ENCODE results near the gene SDC1.
A peak's percentile ranks its signal among the peaks of the same experiment; 100 is the strongest.
"Not testable (repeated sequence)": the region's sequence is repeated elsewhere in the genome, so short reads cannot be mapped to it uniquely, and the experiment has no call there.

SDC1 gene

GRCh38 chr2:20236496-20236895 is 11.6 kb upstream of the SDC1 start:
- no peak overlapping the region for H3K4me3 Mint-ChIP-seq
- H3K27ac Mint-ChIP-seq, result no peak overlapping the region
- DNase-seq, result no peak
- no peaks in the 10 kb centered on the region for H3K9me3 Mint-ChIP-seq
- H3K27me3 Mint-ChIP-seq, result peaks cover 21% of the 10 kb centered on the region
- H3K36me3 Mint-ChIP-seq, result no peaks in the 10 kb centered on the region
- CTCF ChIA-PET, result no interaction called here
- no peaks in the 10 kb centered on the region for H3K4me1 Mint-ChIP-seq

- Mint-ChIP-seq H3K4me1 (no peaks in the 10 kb centered on the region), H3K4me3 (no peak overlapping the region), H3K27ac (no peak overlapping the region), H3K36me3 (no peaks in the 10 kb centered on the region), H3K9me3 (no peaks in the 10 kb centered on the region), H3K27me3 (peaks cover 23% of the 10 kb centered on the region)
- CTCF ChIA-PET, result no interaction called here
- no peak for DNase-seq
Observed at GRCh38 chr2:20235655-20236305, 10.8 kb upstream of the SDC1 start.

- H3K4me1 Mint-ChIP-seq, H3K27ac Mint-ChIP-seq, H3K9me3 Mint-ChIP-seq, CTCF ChIA-PET, DNase-seq, H3K4me3 Mint-ChIP-seq, H3K36me3 Mint-ChIP-seq: not testable (repeated sequence)
- H3K27me3 Mint-ChIP-seq, result peaks cover 27% of the 10 kb centered on the region
Observed at GRCh38 chr2:20234597-20234996, 9.7 kb upstream of the SDC1 start.

GRCh38 chr2:20232837-20233207 is 7.9 kb upstream of the SDC1 start:
- no peak overlapping the region for H3K4me3 Mint-ChIP-seq
- DNase-seq, result no peak
- H3K9me3 Mint-ChIP-seq, result no peaks in the 10 kb centered on the region
- H3K27me3 Mint-ChIP-seq, result peaks cover 41% of the 10 kb centered on the region
- CTCF ChIA-PET, result no interaction called here
- H3K4me1 Mint-ChIP-seq, result no peaks in the 10 kb centered on the region
- H3K36me3 Mint-ChIP-seq, result no peaks in the 10 kb centered on the region
- H3K27ac Mint-ChIP-seq, result no peak overlapping the region

- H3K4me1 Mint-ChIP-seq, result no peaks in the 10 kb centered on the region
- H3K9me3 Mint-ChIP-seq, result no peaks in the 10 kb centered on the region
- peaks cover 47% of the 10 kb centered on the region for H3K27me3 Mint-ChIP-seq
- H3K36me3 Mint-ChIP-seq, result no peaks in the 10 kb centered on the region
- H3K27ac Mint-ChIP-seq, result no peak overlapping the region
- CTCF ChIA-PET, result no interaction called here
- no peak for DNase-seq
- H3K4me3 Mint-ChIP-seq, result no peak overlapping the region
Observed at GRCh38 chr2:20231598-20232026, 6.7 kb upstream of the SDC1 start.

GRCh38 chr2:20231159-20231558 is 6.2 kb upstream of the SDC1 start:
- no peak overlapping the region for H3K27ac Mint-ChIP-seq
- CTCF ChIA-PET, result no interaction called here
- peaks cover 51% of the 10 kb centered on the region for H3K27me3 Mint-ChIP-seq
- H3K36me3 Mint-ChIP-seq, result no peaks in the 10 kb centered on the region
- H3K4me3 Mint-ChIP-seq, result no peak overlapping the region
- DNase-seq, result no peak
- H3K9me3 Mint-ChIP-seq, result no peaks in the 10 kb centered on the region
- peaks cover under 1% of the 10 kb centered on the region for H3K4me1 Mint-ChIP-seq

- H3K9me3 Mint-ChIP-seq, result no peaks in the 10 kb centered on the region
- DNase-seq, result no peak
- H3K4me1 Mint-ChIP-seq, result peaks cover 8% of the 10 kb centered on the region
- no peak overlapping the region for H3K27ac Mint-ChIP-seq
- CTCF ChIA-PET, result no interaction called here
- no peak overlapping the region for H3K4me3 Mint-ChIP-seq
- H3K36me3 Mint-ChIP-seq, result no peaks in the 10 kb centered on the region
- H3K27me3 Mint-ChIP-seq, result peaks cover 55% of the 10 kb centered on the region
Observed at GRCh38 chr2:20230114-20230425, 5.1 kb upstream of the SDC1 start.

GRCh38 chr2:20229322-20230113 is 4.6 kb upstream of the SDC1 start:
- Mint-ChIP-seq H3K4me3 (no peak overlapping the region), H3K36me3 (no peaks in the 10 kb centered on the region), H3K4me1 (peaks cover 8% of the 10 kb centered on the region), H3K27me3 (peaks cover 60% of the 10 kb centered on the region), H3K9me3 (no peaks in the 10 kb centered on the region), H3K27ac (no peak overlapping the region)
- DNase-seq, result no peak
- CTCF ChIA-PET, result no interaction called here

- Mint-ChIP-seq H3K27ac (no peak overlapping the region), H3K4me1 (peaks cover 10% of the 10 kb centered on the region), H3K36me3 (no peaks in the 10 kb centered on the region), H3K27me3 (peaks cover 70% of the 10 kb centered on the region), H3K9me3 (no peaks in the 10 kb centered on the region), H3K4me3 (no peak overlapping the region)
- CTCF ChIA-PET, result no interaction called here
- peak; percentile 9 for DNase-seq
Observed at GRCh38 chr2:20227894-20228505, 3.1 kb upstream of the SDC1 start.

- no peak for DNase-seq
- Mint-ChIP-seq H3K27me3 (peaks cover 81% of the 10 kb centered on the region), H3K36me3 (no peaks in the 10 kb centered on the region), H3K4me1 (peaks cover 10% of the 10 kb centered on the region), H3K27ac (no peak overlapping the region), H3K4me3 (peak overlapping the region; percentile 55), H3K9me3 (no peaks in the 10 kb centered on the region)
- CTCF ChIA-PET, result interaction anchor here (0.8 to 1.7 kb wide), 11 partner anchors 10 to 418 kb away, joined by 3 to 7 read pairs (median 3); no protein-coding TSS in a partner anchor
Observed at GRCh38 chr2:20226152-20226545, 1.2 kb upstream of the SDC1 start.

- Mint-ChIP-seq H3K36me3 (no peaks in the 10 kb centered on the region), H3K27ac (no peak overlapping the region), H3K27me3 (peaks cover 80% of the 10 kb centered on the region), H3K4me3 (peak overlapping the region; percentile 55), H3K4me1 (peaks cover 10% of the 10 kb centered on the region), H3K9me3 (no peaks in the 10 kb centered on the region)
- peak; percentile 58 for DNase-seq
- CTCF ChIA-PET, result interaction anchor here (0.8 to 1.7 kb wide), 17 partner anchors 9 to 418 kb away, joined by 3 to 9 read pairs (median 4); no protein-coding TSS in a partner anchor
Observed at GRCh38 chr2:20225294-20226151, 593 bp upstream of the SDC1 start.

GRCh38 chr2:20224164-20224715 is 690 bp downstream of the SDC1 start:
- no peak for DNase-seq
- Mint-ChIP-seq H3K27ac (no peak overlapping the region), H3K36me3 (no peaks in the 10 kb centered on the region), H3K4me1 (peaks cover 10% of the 10 kb centered on the region), H3K27me3 (peaks cover 81% of the 10 kb centered on the region), H3K4me3 (no peak overlapping the region), H3K9me3 (no peaks in the 10 kb centered on the region)
- CTCF ChIA-PET, result interaction anchor here (1.4 to 1.7 kb wide), 2 partner anchors 20 to 86 kb away, joined by 4 to 8 read pairs; no protein-coding TSS in a partner anchor

- Mint-ChIP-seq H3K9me3 (no peaks in the 10 kb centered on the region), H3K27ac (no peak overlapping the region), H3K36me3 (no peaks in the 10 kb centered on the region), H3K4me3 (no peak overlapping the region), H3K27me3 (peaks cover 81% of the 10 kb centered on the region), H3K4me1 (peaks cover 10% of the 10 kb centered on the region)
- CTCF ChIA-PET, result no interaction called here
- no peak for DNase-seq
Observed at GRCh38 chr2:20223407-20224163, 1.3 kb downstream of the SDC1 start.
